Progenitor cell of endocrine pancreas (in vitro differentiated cells): Measurements from ENCODE around the gene GON7. TPM values are rescaled to one million over a fixed set of nuclear protein-coding genes. Genes with fewer than 3 reads are reported as not detected.
"Not testable (repeated sequence)": the region's sequence is repeated elsewhere in the genome, so short reads cannot be mapped to it uniquely, and the experiment has no call there.

Source experiments
- DNase-seq: peaks from one replicate; pipeline ENCODE4 v3.0.0; 2021; ENCODE audit warnings: low spot score; ENCODE audit not compliant: unreplicated experiment
- H3K27ac Mint-ChIP-seq: 2 replicates; pipeline ENCODE4 v1.8.0; 2021; ENCODE audit warnings: mild to moderate bottlenecking, moderate library complexity, mixed read lengths
- H3K27me3 Mint-ChIP-seq: 2 replicates; pipeline ENCODE4 v1.8.0; 2021; ENCODE audit warnings: mixed read lengths
- H3K36me3 Mint-ChIP-seq: 2 replicates; pipeline ENCODE4 v1.8.0; 2022; ENCODE audit warnings: mixed read lengths; ENCODE audit not compliant: insufficient read depth
- H3K4me1 Mint-ChIP-seq: 2 replicates; pipeline ENCODE4 v1.8.0; 2021; ENCODE audit warnings: low read depth, mixed read lengths
- H3K4me3 Mint-ChIP-seq: 2 replicates; pipeline ENCODE4 v1.8.0; 2021; ENCODE audit warnings: low read depth, mild to moderate bottlenecking, moderate library complexity, mixed read lengths
- H3K9me3 Mint-ChIP-seq: 2 replicates; pipeline ENCODE4 v1.8.0; 2021; ENCODE audit warnings: low read depth, mixed read lengths
- CTCF ChIP-seq: fragments of 200-600 bp; sonication (generic); IDR thresholded peaks from one replicate; pipeline ENCODE4 v1.5.0; 2021; ENCODE audit warnings: antibody characterized with exemption, mild to moderate bottlenecking; ENCODE audit not compliant: unreplicated experiment
- total RNA-seq: library from RNA; stranded (reverse); gene quantifications from 2 replicates; pipeline ENCODE4 v1.2.1, GENCODE V29; 2021

GON7 gene
- total RNA-seq, 1 donor from 2014 or later = 10.6 TPM

- H3K4me3 Mint-ChIP-seq = no peak overlapping the region
These were observed 35.5 kb downstream of the GON7 start for GRCh38 chr14:93171376-93171775.

GRCh38 chr14:93170141-93170540 lies 36.7 kb downstream of the GON7 start:
- not testable (repeated sequence) for H3K36me3 Mint-ChIP-seq, H3K4me3 Mint-ChIP-seq, H3K4me1 Mint-ChIP-seq, DNase-seq, H3K27ac Mint-ChIP-seq, H3K27me3 Mint-ChIP-seq, H3K9me3 Mint-ChIP-seq

More at GRCh38 chr14:93171376-93171775, 35.5 kb downstream of the GON7 start:
- Mint-ChIP-seq H3K27ac (no peak overlapping the region), H3K27me3 (no peaks in the 10 kb centered on the region), H3K36me3 (no peaks in the 10 kb centered on the region), H3K4me1 (peaks cover 5% of the 10 kb centered on the region), H3K9me3 (peaks cover 3% of the 10 kb centered on the region)
- TF ChIP-seq CTCF = no peak
- DNase-seq = no peak

- not testable (repeated sequence) for H3K27me3 Mint-ChIP-seq, H3K9me3 Mint-ChIP-seq, H3K4me3 Mint-ChIP-seq, H3K27ac Mint-ChIP-seq, H3K36me3 Mint-ChIP-seq, H3K4me1 Mint-ChIP-seq, DNase-seq
These were observed 37.2 kb downstream of the GON7 start for GRCh38 chr14:93169619-93170018.

- H3K27ac Mint-ChIP-seq, H3K9me3 Mint-ChIP-seq, H3K4me3 Mint-ChIP-seq, H3K4me1 Mint-ChIP-seq, H3K27me3 Mint-ChIP-seq, H3K36me3 Mint-ChIP-seq, DNase-seq: not testable (repeated sequence)
These were observed 38.3 kb downstream of the GON7 start for GRCh38 chr14:93168610-93169009.

GRCh38 chr14:93165271-93166265 lies 41.3 kb downstream of the GON7 start:
- not testable (repeated sequence) for H3K36me3 Mint-ChIP-seq, H3K9me3 Mint-ChIP-seq, H3K4me1 Mint-ChIP-seq, DNase-seq, H3K27me3 Mint-ChIP-seq, H3K4me3 Mint-ChIP-seq
- peak overlapping the region; percentile 47 for H3K27ac Mint-ChIP-seq

- no peak for DNase-seq
- no peak for TF ChIP-seq CTCF
- Mint-ChIP-seq H3K9me3 (no peaks in the 10 kb centered on the region), H3K4me1 (no peaks in the 10 kb centered on the region), H3K27me3 (no peaks in the 10 kb centered on the region), H3K27ac (no peak overlapping the region), H3K4me3 (no peak overlapping the region), H3K36me3 (no peaks in the 10 kb centered on the region)
These were observed 43.3 kb downstream of the GON7 start for GRCh38 chr14:93163564-93163963.

GRCh38 chr14:93161411-93161940 lies 45.4 kb downstream of the GON7 start:
- no peak for DNase-seq
- Mint-ChIP-seq H3K9me3 (no peaks in the 10 kb centered on the region), H3K4me3 (no peak overlapping the region), H3K36me3 (no peaks in the 10 kb centered on the region), H3K27me3 (no peaks in the 10 kb centered on the region), H3K4me1 (peaks cover 3% of the 10 kb centered on the region), H3K27ac (no peak overlapping the region)
- no peak for TF ChIP-seq CTCF
